ENCODE results near the gene APBA2.

- TF ChIP-seq, protein P1, sequence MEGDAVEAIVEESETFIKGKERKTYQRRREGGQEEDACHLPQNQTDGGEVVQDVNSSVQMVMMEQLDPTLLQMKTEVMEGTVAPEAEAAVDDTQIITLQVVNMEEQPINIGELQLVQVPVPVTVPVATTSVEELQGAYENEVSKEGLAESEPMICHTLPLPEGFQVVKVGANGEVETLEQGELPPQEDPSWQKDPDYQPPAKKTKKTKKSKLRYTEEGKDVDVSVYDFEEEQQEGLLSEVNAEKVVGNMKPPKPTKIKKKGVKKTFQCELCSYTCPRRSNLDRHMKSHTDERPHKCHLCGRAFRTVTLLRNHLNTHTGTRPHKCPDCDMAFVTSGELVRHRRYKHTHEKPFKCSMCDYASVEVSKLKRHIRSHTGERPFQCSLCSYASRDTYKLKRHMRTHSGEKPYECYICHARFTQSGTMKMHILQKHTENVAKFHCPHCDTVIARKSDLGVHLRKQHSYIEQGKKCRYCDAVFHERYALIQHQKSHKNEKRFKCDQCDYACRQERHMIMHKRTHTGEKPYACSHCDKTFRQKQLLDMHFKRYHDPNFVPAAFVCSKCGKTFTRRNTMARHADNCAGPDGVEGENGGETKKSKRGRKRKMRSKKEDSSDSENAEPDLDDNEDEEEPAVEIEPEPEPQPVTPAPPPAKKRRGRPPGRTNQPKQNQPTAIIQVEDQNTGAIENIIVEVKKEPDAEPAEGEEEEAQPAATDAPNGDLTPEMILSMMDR (IDR thresholded peaks at IDR 0.05; ENCODE audit: borderline replicate concordance, extremely low read depth, low read length, poor library complexity, severe bottlenecking) = no peak
- no peak for TF ChIP-seq EZH2 (IDR thresholded peaks at IDR 0.05; ENCODE audit: borderline replicate concordance, low read depth, low read length, severe bottlenecking)
These were observed 117.5 kb downstream of the APBA2 start for GRCh38 chr15:29003191-29003839.

Data from DND-41 (cell line).